ENCODE measurements around the gene KCNK17.

GRCh38 chr6:39256294-39256940 lies 57.8 kb downstream of the KCNK17 start:
- TF ChIP-seq HDGF (IDR thresholded peaks at IDR 0.05; ENCODE audit: borderline replicate concordance) = no peak
- TF ChIP-seq TARDBP (IDR thresholded peaks at IDR 0.05) = no peak
- TF ChIP-seq FOXK2 (IDR thresholded peaks at IDR 0.05) = no peak
- TF ChIP-seq, protein P1, sequence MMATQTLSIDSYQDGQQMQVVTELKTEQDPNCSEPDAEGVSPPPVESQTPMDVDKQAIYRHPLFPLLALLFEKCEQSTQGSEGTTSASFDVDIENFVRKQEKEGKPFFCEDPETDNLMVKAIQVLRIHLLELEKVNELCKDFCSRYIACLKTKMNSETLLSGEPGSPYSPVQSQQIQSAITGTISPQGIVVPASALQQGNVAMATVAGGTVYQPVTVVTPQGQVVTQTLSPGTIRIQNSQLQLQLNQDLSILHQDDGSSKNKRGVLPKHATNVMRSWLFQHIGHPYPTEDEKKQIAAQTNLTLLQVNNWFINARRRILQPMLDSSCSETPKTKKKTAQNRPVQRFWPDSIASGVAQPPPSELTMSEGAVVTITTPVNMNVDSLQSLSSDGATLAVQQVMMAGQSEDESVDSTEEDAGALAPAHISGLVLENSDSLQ (IDR thresholded peaks at IDR 0.05) = no peak
- TF ChIP-seq BHLHE40 (IDR thresholded peaks at IDR 0.05; ENCODE audit: borderline replicate concordance) = no peak
- no peak for TF ChIP-seq ZNF384 (IDR thresholded peaks at IDR 0.05)
- no peak for TF ChIP-seq SP1 (IDR thresholded peaks at IDR 0.05)
- no peak for TF ChIP-seq FOXM1 (IDR thresholded peaks at IDR 0.05; ENCODE audit: borderline replicate concordance)
- no peak for TF ChIP-seq SUZ12 (IDR thresholded peaks at IDR 0.05)
- TF ChIP-seq ELF4 (IDR thresholded peaks at IDR 0.05) = no peak
- TF ChIP-seq ARNT (IDR thresholded peaks at IDR 0.05) = no peak
